HG03439 (cell line): ENCODE results near the gene SLC46A1.

Experiments
- ATAC-seq: cut with Tn5 transposase; IDR thresholded peaks from one replicate; pipeline ENCODE4 v1.9.1; 2021; ENCODE audit warnings: mild to moderate bottlenecking, moderate library complexity; ENCODE audit not compliant: unreplicated experiment

The SLC46A1 gene

DNA sequence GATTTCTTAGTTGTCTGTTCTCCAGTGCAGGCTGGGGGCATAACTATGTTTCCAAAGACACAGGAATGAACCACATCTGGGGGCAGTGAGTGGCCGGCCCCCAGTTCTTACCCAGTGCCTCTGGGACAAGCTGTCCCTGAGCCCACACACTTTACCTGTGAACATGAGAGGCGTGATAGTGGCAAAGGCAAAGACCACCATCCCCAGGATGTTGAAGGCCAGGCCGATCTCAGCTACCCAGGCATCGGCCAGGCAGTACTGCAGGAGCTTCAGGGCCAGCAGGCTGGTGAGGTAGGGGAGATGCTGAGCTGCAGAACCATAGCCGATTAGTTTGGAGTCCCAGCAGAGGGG lies 1.6 kb downstream of the SLC46A1 start:
- no peak for ATAC-seq

GRCh38 chr17:28404007-28404406 lies 2.0 kb downstream of the SLC46A1 start:
- ATAC-seq, result no peak

GRCh38 chr17:28402844-28403243 lies 3.2 kb downstream of the SLC46A1 start:
- ATAC-seq, result no peak

- ATAC-seq, result no peak
Measured at GRCh38 chr17:28402224-28402630, 3.8 kb downstream of the SLC46A1 start.

DNA sequence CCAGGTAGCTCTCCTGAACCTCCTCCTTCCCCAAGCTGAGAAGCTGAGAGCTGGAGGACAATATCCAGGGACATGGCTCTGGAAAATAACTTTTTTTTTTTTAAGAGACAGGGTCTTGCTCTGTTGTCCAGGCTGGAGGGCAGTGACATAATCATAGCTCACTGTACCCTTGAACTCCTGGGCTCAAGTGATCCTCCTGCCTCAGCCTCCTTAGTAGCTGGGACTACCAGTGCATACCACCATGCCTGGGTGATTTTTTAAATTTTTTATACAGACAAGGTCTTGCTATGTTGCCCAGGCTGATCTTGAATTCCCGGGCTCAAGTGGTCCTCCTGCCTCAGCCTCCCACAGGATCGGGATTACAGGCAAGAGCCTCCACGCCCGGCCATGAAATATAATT lies 6.2 kb downstream of the SLC46A1 start:
- no peak for ATAC-seq

DNA sequence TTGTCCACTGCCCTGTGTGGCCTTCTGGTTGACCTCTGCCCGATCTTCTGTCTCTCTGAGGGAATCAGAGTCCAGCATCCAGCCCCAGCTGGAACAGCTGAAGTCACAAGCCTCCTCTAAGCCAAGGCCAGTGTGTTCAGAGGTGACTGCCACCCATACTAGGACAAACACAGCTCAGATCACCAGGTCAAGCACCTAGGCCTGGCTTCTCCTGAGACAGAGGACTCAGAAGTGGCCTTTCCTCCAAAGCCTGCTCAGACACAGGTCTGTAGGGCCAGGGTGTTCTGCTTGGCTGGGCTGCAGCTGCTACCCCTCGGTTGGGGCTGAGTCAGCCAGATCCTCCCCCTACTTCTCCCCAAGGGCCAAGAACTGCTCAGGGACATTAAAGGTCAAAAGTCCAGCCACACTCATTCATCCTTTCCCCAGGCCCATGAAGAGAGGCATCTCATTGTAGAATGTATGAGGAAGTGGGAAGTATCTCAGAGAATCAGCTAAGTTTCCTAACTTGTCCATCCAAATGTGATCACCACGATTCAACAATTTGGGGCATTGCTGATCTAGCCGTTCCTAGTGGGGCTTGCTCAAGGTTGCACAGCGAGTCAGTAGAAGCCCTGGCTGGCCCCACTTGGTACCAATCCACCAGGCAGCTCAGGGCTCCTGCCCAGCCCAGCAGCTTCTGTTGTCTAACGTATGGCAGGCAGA lies 7.6 kb downstream of the SLC46A1 start:
- no peak for ATAC-seq

- no peak for ATAC-seq
Measured at GRCh38 chr17:28397687-28398279, 8.2 kb downstream of the SLC46A1 start.

DNA sequence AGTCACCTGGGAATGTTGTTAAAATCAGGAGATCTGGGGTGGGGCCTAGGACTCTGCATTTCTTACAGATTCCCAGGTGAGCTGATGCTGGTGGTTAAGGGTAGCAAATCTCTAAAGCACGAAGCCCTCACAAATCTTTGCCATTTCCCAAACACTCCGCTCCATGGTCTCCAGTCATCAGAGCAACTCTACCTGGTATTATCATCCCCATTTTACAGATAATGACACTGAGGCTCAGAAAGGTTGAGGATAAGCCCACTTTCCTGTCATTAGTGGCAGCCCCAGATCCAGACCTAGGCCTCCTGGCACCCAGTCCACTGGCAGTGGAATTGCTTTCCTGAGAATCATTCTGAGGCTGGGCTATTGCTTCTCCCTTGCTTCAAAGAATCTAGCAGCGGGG lies 8.7 kb downstream of the SLC46A1 start:
- no peak for ATAC-seq

DNA sequence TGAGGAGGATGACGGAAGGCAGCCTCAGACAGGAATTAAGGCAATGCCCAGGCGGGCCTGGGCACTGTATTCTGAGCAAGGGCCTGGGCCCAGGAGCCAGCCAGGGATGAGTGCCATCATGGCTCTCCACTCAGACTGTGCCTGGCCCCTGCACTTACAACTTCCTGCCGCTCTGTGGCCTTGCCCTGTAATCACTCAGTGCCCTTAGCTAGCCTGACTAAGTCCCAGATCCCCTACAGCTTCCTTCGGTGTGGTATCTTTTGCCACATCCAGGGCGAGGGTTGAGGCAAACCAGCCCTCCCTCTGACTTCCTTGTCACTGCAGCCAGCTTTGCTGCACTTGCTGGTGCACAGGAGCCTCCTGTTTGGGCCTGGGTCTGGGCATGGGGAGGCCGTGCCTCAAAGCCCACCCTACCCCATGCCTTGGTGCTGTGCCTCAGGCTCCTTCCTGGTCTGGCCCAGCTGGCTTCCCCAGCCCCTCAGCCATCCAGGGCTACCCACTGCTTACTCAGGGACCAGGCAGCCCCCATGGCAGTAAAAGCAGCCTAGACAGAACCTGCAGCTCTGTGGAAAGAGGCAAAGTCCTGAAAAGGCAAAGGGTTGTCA lies 9.3 kb downstream of the SLC46A1 start:
- ATAC-seq, result no peak

- ATAC-seq, result no peak
Measured at GRCh38 chr17:28395968-28396367, 10.0 kb downstream of the SLC46A1 start.

- no peak for ATAC-seq
Measured at GRCh38 chr17:28395426-28395825, 10.6 kb downstream of the SLC46A1 start.

GRCh38 chr17:28394337-28395116 lies 11.5 kb downstream of the SLC46A1 start:
- ATAC-seq, result no peak

GRCh38 chr17:28392491-28392890 lies 13.5 kb downstream of the SLC46A1 start:
- no peak for ATAC-seq

GRCh38 chr17:28391401-28391800 lies 14.6 kb downstream of the SLC46A1 start:
- no peak for ATAC-seq

GRCh38 chr17:28390984-28391383 lies 15.0 kb downstream of the SLC46A1 start:
- ATAC-seq, result no peak

DNA sequence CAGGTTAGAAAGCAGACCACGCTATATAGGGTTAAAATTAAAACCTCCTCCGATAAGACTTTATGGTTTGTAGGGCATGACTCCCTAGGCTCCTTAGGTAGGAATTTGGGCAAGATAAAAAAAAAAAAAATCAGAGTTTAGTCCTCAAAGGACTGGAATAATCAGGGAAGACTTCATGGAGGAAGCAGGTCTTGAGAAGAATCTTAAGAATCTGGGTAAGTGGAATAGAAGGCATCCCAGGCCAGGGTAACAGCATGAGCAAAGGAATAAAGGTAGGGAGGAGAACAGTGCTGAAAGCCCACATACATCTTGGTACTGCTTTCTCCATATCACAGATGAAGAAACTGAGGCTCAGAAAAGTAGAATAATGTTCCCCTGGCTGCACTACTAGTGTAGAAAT lies 15.4 kb downstream of the SLC46A1 start:
- ATAC-seq, result no peak

DNA sequence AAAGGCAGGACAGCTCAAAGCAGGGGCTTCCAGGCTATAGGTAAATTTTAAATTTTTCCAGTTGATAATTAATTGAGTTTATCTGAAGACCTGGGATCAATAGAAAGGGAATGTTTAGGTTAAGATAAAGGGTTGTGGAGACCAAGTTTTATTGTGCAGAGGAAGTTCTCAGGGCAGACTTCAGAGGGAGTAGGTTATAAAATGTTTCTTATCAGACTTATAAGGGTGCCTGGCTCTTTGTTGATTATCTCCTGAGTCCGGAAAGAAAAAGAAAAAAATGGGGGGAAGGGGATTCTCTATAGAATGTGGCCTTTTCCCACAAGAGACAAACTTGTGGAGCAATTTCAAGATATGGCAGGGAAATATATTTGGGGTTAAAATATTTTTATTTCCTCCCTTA lies 15.9 kb downstream of the SLC46A1 start:
- ATAC-seq, result no peak

GRCh38 chr17:28388106-28388505 lies 17.9 kb downstream of the SLC46A1 start:
- ATAC-seq, result no peak

- ATAC-seq, result no peak
Measured at GRCh38 chr17:28386391-28386790, 19.6 kb downstream of the SLC46A1 start.

DNA sequence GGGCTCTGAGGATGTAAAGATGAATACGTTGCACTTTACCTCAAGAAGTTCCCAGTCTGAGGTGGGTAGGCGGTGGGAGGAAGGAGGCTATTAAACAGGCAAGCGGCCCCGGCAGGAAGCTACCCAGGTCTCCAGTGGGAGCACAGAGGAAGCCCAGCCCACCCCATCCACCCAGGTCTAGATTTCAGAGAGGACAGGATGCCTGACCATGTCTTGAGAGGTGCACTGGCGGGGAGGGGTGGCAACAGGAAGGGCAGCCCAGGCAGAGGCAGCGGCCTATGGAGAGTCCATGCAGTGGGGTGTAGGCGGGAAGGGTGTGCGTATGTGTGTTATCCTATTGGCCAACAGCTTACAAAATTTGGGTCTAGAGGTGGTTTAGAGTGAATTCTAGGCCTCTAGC lies 20.6 kb downstream of the SLC46A1 start:
- ATAC-seq, result no peak

DNA sequence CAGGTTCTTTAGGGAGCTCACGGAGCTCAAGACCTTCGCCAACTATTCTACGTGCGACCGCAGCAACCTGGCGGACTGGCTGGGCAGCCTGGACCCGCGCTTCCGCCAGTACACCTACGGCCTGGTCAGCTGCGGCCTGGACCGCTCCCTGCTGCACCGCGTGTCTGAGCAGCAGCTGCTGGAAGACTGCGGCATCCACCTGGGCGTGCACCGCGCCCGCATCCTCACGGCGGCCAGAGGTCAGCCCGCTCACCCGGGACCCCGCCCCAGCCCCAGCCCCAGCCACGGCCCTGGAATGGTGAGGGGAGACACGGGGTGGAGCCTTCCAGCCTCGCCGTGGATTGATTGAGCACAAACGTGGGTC lies 21.0 kb downstream of the SLC46A1 start:
- ATAC-seq, result no peak
